Endothelial cell of umbilical vein (primary cell): ENCODE measurements around the gene BICRA. TPM values are rescaled to one million over a fixed set of nuclear protein-coding genes. Genes with fewer than 3 reads are reported as not detected.

ENCODE experiments used
- BruUV-seq: library from RNA; stranded (reverse); fragments of 400-500 nt; replicated peaks from 2 replicates; lab custom pipeline; 2021; lab: Mats Ljungman, UMichigan
- CTCF ChIA-PET: fragments of 300-600, 350-600 bp; sonication (Branson Sonifier 250); formaldehyde crosslinking; loops from one replicate; lab custom pipeline; 2021; ENCODE audit warnings: antibody characterized with exemption, inconsistent platforms; lab: Charles Lee
- POLR2A ChIA-PET: fragments of 300-600, 350-600 bp; sonication (Branson Sonifier 250); formaldehyde crosslinking; loops from one replicate; lab custom pipeline; 2021; ENCODE audit warnings: antibody characterized with exemption, inconsistent platforms; lab: Charles Lee
- DNase-seq: peaks from one replicate; pipeline ENCODE4 v3.0.0-alpha.2; 2011; ENCODE audit warnings: low read depth, low spot score
- FAIRE-seq: peaks from 2 replicates; lab custom pipeline; 2011; peaks lifted over from hg19 to GRCh38; lab: Jason Lieb, UNC
- H2AFZ ChIP-seq: 2 replicates; pipeline ENCODE4 v1.6.0; 2012; ENCODE audit warnings: low read depth, low read length, control low read depth, inconsistent platforms
- H3K27ac ChIP-seq: 2 replicates; pipeline ENCODE4 v1.5.1; 2011; ENCODE audit warnings: low read depth, mild to moderate bottlenecking, control low read depth, low read length, moderate library complexity; ENCODE audit not compliant: insufficient read depth
- H3K27me3 ChIP-seq, 2 experiments: 2 replicates each; pipeline versions ENCODE4 v1.6.0 to v1.6.1; 2011; ENCODE audit warnings: low read length in 2 of 2, mixed read lengths in 1 of 2; ENCODE audit not compliant: control insufficient read depth in 2 of 2, insufficient read depth in 2 of 2
- H3K36me3 ChIP-seq, 2 experiments: 2 replicates in 1 of 2; 3 replicates in 1 of 2; pipeline ENCODE4 v1.5.1; 2011; ENCODE audit warnings: low read length in 2 of 2, mild to moderate bottlenecking in 1 of 2, moderate library complexity in 1 of 2; ENCODE audit not compliant: control insufficient read depth in 2 of 2, insufficient read depth in 2 of 2; ENCODE audit errors: extremely low read depth in 1 of 2
- H3K4me1 ChIP-seq: 3 replicates; pipeline ENCODE4 v1.5.1; 2011; ENCODE audit warnings: mild to moderate bottlenecking, low read length; ENCODE audit not compliant: control insufficient read depth, insufficient read depth; ENCODE audit errors: extremely low read depth
- H3K4me2 ChIP-seq: 2 replicates; pipeline ENCODE4 v1.6.1; 2011; ENCODE audit warnings: low read length, control low read depth, mixed read lengths; ENCODE audit not compliant: insufficient read depth
- H3K4me3 ChIP-seq, 3 experiments: fragments of 200-600 bp in 1 of 3; sonication (generic), shearing (Covaris generic) in 1 of 3; replicated peaks in 1 of 3; 2 replicates each; pipeline ENCODE4 v1.5.1; 2011 to 2016; ENCODE audit warnings: control low read depth in 3 of 3, low read length in 3 of 3, mild to moderate bottlenecking in 2 of 3, inconsistent platforms in 1 of 3, low read depth in 1 of 3, moderate library complexity in 1 of 3; ENCODE audit not compliant: insufficient read depth in 1 of 3
- H3K79me2 ChIP-seq: 2 replicates; pipeline ENCODE4 v1.6.0; 2012; ENCODE audit warnings: low read length, inconsistent platforms; ENCODE audit not compliant: control insufficient read depth, insufficient read depth
- H3K9ac ChIP-seq: replicated peaks from 2 replicates; pipeline ENCODE3; 2011; ENCODE audit warnings: low read length, control low read depth; ENCODE audit not compliant: insufficient read depth; ENCODE audit errors: extremely low read depth
- H3K9me1 ChIP-seq: replicated peaks from 3 replicates; pipeline ENCODE4 v1.6.0; 2011; ENCODE audit warnings: mild to moderate bottlenecking, low read length; ENCODE audit not compliant: control insufficient read depth, insufficient read depth; ENCODE audit errors: extremely low read depth
- H3K9me3 ChIP-seq: replicated peaks from 2 replicates; pipeline ENCODE4 v1.5.1; 2012; ENCODE audit warnings: low read length, inconsistent platforms; ENCODE audit not compliant: control insufficient read depth, insufficient read depth
- H4K20me1 ChIP-seq: replicated peaks from 2 replicates; pipeline ENCODE3; 2011; ENCODE audit warnings: mild to moderate bottlenecking, low read length; ENCODE audit not compliant: control insufficient read depth, insufficient read depth; ENCODE audit errors: extremely low read depth
- CTCF ChIP-seq, 2 donors: IDR thresholded peaks; 1 replicate in 1 of 2; 2 replicates in 1 of 2; pipeline ENCODE4 v1.5.1; 2011; ENCODE audit warnings: low read length in 2 of 2, mild to moderate bottlenecking in 2 of 2, moderate library complexity in 2 of 2, control low read depth in 1 of 2, inconsistent platforms in 1 of 2, low read depth in 1 of 2; ENCODE audit not compliant: insufficient read depth in 1 of 2; ENCODE audit errors: extremely low read depth in 1 of 2
- EZH2 ChIP-seq: IDR thresholded peaks from 2 replicates; pipeline ENCODE4 v1.6.1; 2012; ENCODE audit warnings: borderline replicate concordance, low read depth, mild to moderate bottlenecking, moderate library complexity, low read length, inconsistent platforms; ENCODE audit not compliant: severe bottlenecking
- FOS ChIP-seq: IDR thresholded peaks from 2 replicates; pipeline ENCODE4 v1.6.1; 2011; ENCODE audit warnings: mild to moderate bottlenecking, low read length, moderate library complexity, borderline replicate concordance; ENCODE audit not compliant: insufficient read depth
- GATA2 ChIP-seq: IDR thresholded peaks from 2 replicates; pipeline ENCODE4 v1.7.0; 2011; ENCODE audit warnings: low read depth, mild to moderate bottlenecking, moderate library complexity, mixed read lengths, low read length; ENCODE audit not compliant: insufficient read length, insufficient read depth
- JUN ChIP-seq: IDR thresholded peaks from 2 replicates; pipeline ENCODE4 v1.6.1; 2011; ENCODE audit warnings: borderline replicate concordance, low read depth; ENCODE audit not compliant: insufficient read length, insufficient read depth
- MAX ChIP-seq: IDR thresholded peaks from 2 replicates; pipeline ENCODE4 v1.6.1; 2011; ENCODE audit not compliant: insufficient read depth, insufficient read length
- MYC ChIP-seq: IDR thresholded peaks from one replicate; pipeline ENCODE4 v1.6.1; 2011; ENCODE audit warnings: mild to moderate bottlenecking, low read depth, low read length
- POLR2A ChIP-seq: IDR thresholded peaks from 2 replicates; pipeline ENCODE4 v1.6.1; 2012; ENCODE audit warnings: low read depth, mild to moderate bottlenecking, control low read depth, low read length
- POLR2AphosphoS5 ChIP-seq: IDR thresholded peaks from 2 replicates; pipeline ENCODE4 v1.6.1; 2012; ENCODE audit warnings: low read depth, mild to moderate bottlenecking, control low read depth, low read length, moderate library complexity; ENCODE audit not compliant: insufficient read depth
- dilution Hi-C: fragments of 300-500 bp; cut with MboI; formaldehyde crosslinking; loops from one replicate; pipeline ENCODE4 v1.15.0; 2019; ENCODE audit warnings: low sequenced_read_pairs; ENCODE audit not compliant: extremely low pct_ligation_motif_present
- intact Hi-C: fragments of 100-400 bp; cut with micrococcal nuclease; formaldehyde crosslinking; loops from one replicate; pipeline ENCODE4 v1.10.0; 2022
- polyA plus RNA-seq, 4 experiments: library from polyadenylated mRNA; depleted of rRNA in 3 of 4; stranded (reverse) in 3 of 4; unstranded in 1 of 4; fragments of >200 nt; gene quantifications; 2 replicates each; pipeline versions ENCODE4 v1.2.1 to v1.2.3, GENCODE V29; 2011 to 2012; ENCODE audit warnings: missing spikeins in 1 of 4
- total RNA-seq: library from RNA; stranded (reverse); gene quantifications from 2 replicates; pipeline ENCODE4 v1.2.3, GENCODE V29; 2021

BICRA gene
- total and polyA plus RNA-seq, 2 donors (not counting 3 experiments of a cell fraction or from before 2014, with no cell fraction given), result 3.8 to 20.5 TPM

- no peak overlapping the region for H3K27ac ChIP-seq
- no peaks in the 10 kb centered on the region for H3K27me3 ChIP-seq
- BruUV-seq, result no TSS peak
- no peaks in the 10 kb centered on the region for H3K9me3 ChIP-seq
- H3K4me1 ChIP-seq, result peaks cover 4% of the 10 kb centered on the region
- no peak overlapping the region for H3K9ac ChIP-seq
- dilution Hi-C loops (no loop called here), intact Hi-C loops (no loop called here)
- H3K4me2 ChIP-seq, result no peak overlapping the region
- no peaks in the 10 kb centered on the region for H3K9me1 ChIP-seq
- H3K79me2 ChIP-seq, result peaks cover 68% of the 10 kb centered on the region
- no peak overlapping the region for H3K4me3 ChIP-seq
- H3K36me3 ChIP-seq, result peaks cover 2 to 3% of the 10 kb centered on the region in 2 experiments
- ChIA-PET POLR2A (no interaction called here), CTCF (no interaction called here)
- no peak for TF ChIP-seq MAX
- no peak for TF ChIP-seq FOS
- TF ChIP-seq POLR2A, result no peak
- no peak for TF ChIP-seq JUN
- no peak for TF ChIP-seq GATA2
- TF ChIP-seq CTCF (IDR thresholded peaks at IDR 0.05; ENCODE audit: extremely low read depth in 1 of 2, insufficient read depth in 1 of 2, low read depth in 1 of 2, low read length in 2 of 2), result no peak
- TF ChIP-seq POLR2AphosphoS5, result no peak
- no peak for TF ChIP-seq MYC
- no peak for TF ChIP-seq EZH2
- H2AFZ ChIP-seq, result no peak overlapping the region
- no peaks in the 10 kb centered on the region for H4K20me1 ChIP-seq
- no peak for DNase-seq
- FAIRE-seq, result no peak
Measured at GRCh38 chr19:47644743-47645482, 36.0 kb downstream of the BICRA start.
